ENCODE measurements around the gene PYROXD2. TPM values are rescaled to one million over a fixed set of nuclear protein-coding genes. Genes with fewer than 3 reads are reported as not detected.

PYROXD2 gene
- total RNA-seq, 2 experiments from 2014 or later, result 4.7 to 5.3 TPM

DNA sequence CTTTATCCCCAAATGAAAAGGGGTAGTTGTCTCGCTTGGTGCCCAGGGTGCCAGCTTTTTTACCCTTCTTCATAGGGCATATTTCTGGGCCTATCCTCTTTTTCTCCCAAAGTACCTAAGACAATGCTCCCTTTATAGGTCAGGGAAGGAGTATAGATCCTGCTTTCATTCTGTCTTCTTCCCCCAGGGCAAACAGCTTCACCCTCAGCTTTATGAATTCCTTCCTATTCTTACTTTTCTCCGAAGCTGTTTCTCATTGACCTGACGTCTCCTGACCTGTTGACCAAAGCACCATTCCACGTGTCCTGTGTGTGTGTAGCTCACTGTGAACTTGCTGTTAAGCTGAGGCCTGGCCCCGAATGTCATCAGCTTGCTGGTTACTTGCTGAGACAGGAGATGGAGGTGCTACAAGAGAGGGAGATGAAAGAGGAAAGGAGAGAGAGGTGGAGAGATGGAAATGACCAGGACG is 48.9 kb downstream of the PYROXD2 start:
- H3K9me3 Mint-ChIP-seq, result no peaks in the 10 kb centered on the region
- DNase-seq, result no peak
- peaks cover 4% of the 10 kb centered on the region for H3K4me1 Mint-ChIP-seq (ENCODE audit: low read depth)
- intact Hi-C loops (cut with micrococcal nuclease), result no loop called here
- H3K27me3 Mint-ChIP-seq, result no peaks in the 10 kb centered on the region
- H3K27ac Mint-ChIP-seq, result no peak overlapping the region
- H3K36me3 Mint-ChIP-seq, result no peaks in the 10 kb centered on the region
- H3K4me3 Mint-ChIP-seq, result no peak overlapping the region
- ChIA-PET CTCF (no interaction called here), POLR2A (no interaction called here)

DNA sequence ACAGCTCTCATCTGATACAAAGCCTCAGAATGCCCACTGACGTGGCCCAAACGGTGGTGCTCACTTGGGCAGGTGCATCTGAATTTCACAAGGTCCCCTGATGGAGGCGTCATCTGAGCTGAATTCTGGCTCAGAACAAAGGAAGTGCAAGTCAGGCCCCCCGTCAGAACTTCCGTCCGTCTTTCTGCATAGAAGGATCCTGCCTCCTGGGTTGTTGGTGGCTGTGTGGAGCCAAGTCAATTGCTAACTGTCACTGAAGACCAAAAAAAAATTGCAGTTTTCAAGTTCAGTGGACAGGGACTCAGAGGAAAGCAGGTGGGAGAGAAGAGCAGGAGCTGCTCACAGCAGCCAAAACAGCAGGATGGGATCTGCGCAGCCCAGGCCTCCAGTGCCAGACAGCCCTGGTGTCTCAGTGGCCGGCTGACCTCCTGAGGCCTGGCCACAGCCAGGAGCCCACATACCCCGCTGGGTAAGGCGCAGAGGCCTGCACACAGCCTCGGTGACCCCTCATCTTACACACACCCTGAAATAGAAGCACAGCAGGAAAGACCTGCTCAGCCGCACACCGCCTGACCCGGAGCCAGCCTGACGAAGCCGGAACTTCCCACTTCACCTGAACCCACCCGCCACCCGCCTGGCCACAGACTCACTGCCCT is 49.4 kb downstream of the PYROXD2 start:
- no peak for DNase-seq
- ChIA-PET CTCF (no interaction called here), POLR2A (interaction anchor here (0.6 kb wide), 1 partner anchor 16 kb away, joined by 3 read pairs; no protein-coding TSS in a partner anchor)
- H3K27me3 Mint-ChIP-seq, result no peaks in the 10 kb centered on the region
- H3K36me3 Mint-ChIP-seq, result no peaks in the 10 kb centered on the region
- no peak overlapping the region for H3K27ac Mint-ChIP-seq
- intact Hi-C loops (cut with micrococcal nuclease), result no loop called here
- peaks cover 4% of the 10 kb centered on the region for H3K4me1 Mint-ChIP-seq (ENCODE audit: low read depth)
- no peak overlapping the region for H3K4me3 Mint-ChIP-seq
- H3K9me3 Mint-ChIP-seq, result no peaks in the 10 kb centered on the region

DNA sequence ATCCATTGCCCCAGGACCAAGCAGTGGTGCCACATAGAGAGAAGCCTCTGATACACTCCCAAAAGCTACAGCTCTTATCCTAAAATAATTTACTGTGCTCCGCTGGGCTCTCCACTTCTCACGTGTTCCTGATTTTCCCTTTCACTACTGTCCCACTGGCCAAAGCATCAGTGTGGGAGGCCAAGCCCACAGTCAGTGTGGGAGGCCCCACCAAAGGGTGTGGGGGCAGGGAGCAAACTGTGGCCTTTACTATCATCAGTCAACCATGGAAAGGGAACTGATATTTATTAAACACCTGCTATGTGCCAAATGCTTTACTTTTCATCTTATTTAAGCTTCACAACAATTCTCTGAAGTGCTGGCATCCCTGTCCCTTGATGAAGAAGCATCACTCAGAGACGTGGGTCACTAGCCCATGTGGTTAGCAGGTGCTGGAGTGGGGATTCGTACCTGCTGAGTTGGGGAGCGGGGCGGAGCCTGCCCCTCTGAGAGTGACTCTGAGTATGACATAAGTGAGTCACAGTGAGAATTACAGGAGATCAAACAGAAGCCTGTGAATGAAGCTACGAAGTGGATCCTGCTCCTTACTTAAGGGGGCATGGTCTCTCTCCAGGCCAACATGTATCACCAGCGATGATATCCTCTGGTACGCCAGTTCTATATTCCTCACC is 50.4 kb downstream of the PYROXD2 start:
- Mint-ChIP-seq H3K4me3 (no peak overlapping the region), H3K36me3 (no peaks in the 10 kb centered on the region), H3K27me3 (peaks cover 2% of the 10 kb centered on the region), H3K27ac (no peak overlapping the region), H3K4me1 (ENCODE audit: low read depth) (peaks cover 4% of the 10 kb centered on the region), H3K9me3 (no peaks in the 10 kb centered on the region)
- CTCF ChIA-PET, result no interaction called here
- no peak for DNase-seq
- intact Hi-C loops (cut with micrococcal nuclease), result no loop called here
- POLR2A ChIA-PET, result interaction anchor here (0.6 kb wide), 1 partner anchor 17 kb away, joined by 3 read pairs; no protein-coding TSS in a partner anchor

DNA sequence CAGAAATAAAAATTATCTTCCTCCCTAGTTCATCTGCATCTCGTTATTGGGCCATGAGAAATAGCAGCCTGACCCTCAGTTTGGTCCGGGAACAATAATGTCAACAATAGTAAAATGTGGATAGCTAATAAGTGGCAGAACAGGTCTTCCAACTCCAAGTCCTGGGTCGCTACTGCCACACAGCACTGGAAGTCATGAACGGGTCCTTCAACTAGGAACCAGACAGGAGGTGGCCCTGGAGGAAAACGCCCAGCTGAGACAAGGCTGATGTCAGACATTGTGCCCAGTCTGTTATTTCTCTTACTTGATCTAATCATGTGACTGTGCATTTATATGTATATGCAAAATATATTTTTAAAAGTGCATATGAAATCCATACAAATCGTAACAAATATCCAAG is 51.8 kb downstream of the PYROXD2 start:
- intact Hi-C loops (cut with micrococcal nuclease), result no loop called here
- ChIA-PET POLR2A (no interaction called here), CTCF (no interaction called here)
- Mint-ChIP-seq H3K36me3 (no peaks in the 10 kb centered on the region), H3K27me3 (peaks cover 3% of the 10 kb centered on the region), H3K4me3 (no peak overlapping the region), H3K4me1 (ENCODE audit: low read depth) (peaks cover 4% of the 10 kb centered on the region), H3K27ac (no peak overlapping the region), H3K9me3 (no peaks in the 10 kb centered on the region)
- DNase-seq, result no peak

DNA sequence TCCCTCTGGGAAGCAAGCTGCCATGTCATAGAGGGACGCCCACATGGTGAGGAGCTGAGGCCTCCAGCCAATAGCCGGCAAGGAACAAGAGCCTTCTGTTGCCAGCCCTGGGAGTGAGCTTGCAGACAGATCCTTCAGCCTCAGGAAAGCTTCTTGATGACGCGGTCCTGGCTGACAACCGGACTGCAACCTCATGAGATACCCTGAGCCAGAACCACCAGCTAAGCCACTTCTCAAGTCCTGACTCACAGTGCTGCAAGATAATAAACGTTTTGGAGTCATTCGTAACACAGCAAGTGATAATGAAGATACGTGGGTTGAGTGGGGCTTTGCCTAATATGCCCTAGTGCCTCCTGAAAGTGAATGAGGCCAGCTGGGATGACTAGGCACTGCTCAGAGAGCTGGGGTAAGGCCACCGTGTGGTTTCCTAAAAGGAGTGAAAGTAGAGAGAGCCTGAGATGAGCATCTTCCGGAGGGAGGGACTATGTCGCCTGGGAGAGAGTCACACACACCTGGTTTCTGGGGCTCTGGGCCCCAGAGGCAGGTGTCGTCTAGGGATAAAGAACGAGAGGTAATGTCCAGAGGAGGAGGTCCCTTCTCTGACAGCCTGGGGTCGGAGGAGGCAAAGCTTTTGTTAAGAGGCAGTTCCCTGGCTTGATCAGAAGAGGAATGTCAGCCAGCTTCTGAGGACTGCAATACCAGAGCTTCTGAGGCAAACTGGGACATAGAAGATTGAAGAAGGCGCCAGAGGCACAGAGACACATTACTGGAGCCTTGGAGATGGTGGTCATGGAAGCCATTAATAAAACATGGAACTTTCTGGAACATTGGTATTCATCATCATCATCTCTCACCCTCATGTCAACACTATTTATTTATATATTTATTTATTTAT is 53.6 kb downstream of the PYROXD2 start:
- intact Hi-C loops (cut with micrococcal nuclease), result loop anchor here (1.0 kb wide), 1 partner anchor 43 kb away; no protein-coding TSS in a partner anchor
- Mint-ChIP-seq H3K4me1 (ENCODE audit: low read depth) (peaks cover 4% of the 10 kb centered on the region), H3K27me3 (peaks cover 12% of the 10 kb centered on the region), H3K27ac (no peak overlapping the region), H3K36me3 (no peaks in the 10 kb centered on the region), H3K9me3 (no peaks in the 10 kb centered on the region), H3K4me3 (no peak overlapping the region)
- CTCF ChIA-PET, result no interaction called here
- POLR2A ChIA-PET, result no interaction called here
- peak; percentile 72 for DNase-seq

DNA sequence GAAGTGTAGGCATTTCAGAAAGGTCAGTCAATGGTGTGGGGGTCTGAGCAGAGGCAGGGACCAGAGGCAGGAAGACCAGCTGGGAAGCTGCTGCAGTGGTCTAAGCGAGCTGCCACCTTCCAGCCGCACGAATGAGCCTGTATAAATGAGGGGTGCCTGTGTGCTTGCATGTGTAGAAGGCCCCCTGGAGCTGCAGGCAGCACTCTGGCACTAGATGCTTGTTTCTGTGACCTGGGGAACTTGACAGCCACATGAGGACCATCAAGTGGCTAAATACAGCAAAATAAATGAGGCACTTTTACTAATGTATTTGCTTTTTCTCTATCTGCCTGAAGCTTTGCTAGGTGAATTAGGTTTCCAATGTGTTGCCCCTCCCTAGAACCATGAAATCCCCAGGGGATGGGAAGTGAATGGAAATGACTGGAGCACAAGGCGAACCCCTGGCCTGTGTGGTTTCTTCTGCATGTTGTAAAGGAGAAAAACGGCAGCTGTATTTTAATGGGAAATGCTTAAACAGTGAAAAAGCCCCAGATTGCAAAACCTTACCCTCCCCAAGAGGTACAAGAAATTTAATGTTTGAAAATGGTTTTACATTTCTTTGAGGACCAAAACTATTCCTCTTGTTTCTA is 57.7 kb downstream of the PYROXD2 start:
- Mint-ChIP-seq H3K27ac (no peak overlapping the region), H3K36me3 (no peaks in the 10 kb centered on the region), H3K27me3 (peaks cover 32% of the 10 kb centered on the region), H3K9me3 (no peaks in the 10 kb centered on the region), H3K4me3 (no peak overlapping the region), H3K4me1 (ENCODE audit: low read depth) (peaks cover 4% of the 10 kb centered on the region)
- intact Hi-C loops (cut with micrococcal nuclease), result no loop called here
- ChIA-PET CTCF (no interaction called here), POLR2A (no interaction called here)
- no peak for DNase-seq

DNA sequence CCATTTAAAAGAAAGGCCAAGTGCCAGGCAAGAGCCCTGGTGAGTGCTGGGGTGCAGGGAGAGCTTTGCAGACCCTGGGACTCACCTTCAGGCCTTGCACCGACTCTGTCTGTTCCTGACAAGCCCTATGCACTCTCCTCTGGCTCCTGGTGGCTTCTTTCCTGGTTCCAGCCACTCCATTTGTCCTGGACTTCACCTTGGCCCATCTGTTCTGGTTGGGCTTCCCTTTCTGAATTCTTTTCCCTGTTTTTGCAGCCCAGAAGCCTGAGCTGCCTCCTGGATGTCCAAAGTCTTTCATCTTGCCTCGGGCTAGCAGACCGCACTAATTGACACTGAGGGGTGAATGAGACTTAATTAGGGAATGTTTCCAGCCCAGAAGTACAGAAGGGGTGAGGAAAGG is 60.5 kb downstream of the PYROXD2 start:
- no peak for DNase-seq
- CTCF ChIA-PET, result interaction anchor here (0.6 kb wide), 1 partner anchor 122 kb away, joined by 3 read pairs; no protein-coding TSS in a partner anchor
- H3K4me1 Mint-ChIP-seq (ENCODE audit: low read depth), result peaks cover 2% of the 10 kb centered on the region
- intact Hi-C loops (cut with micrococcal nuclease), result no loop called here
- H3K36me3 Mint-ChIP-seq, result no peaks in the 10 kb centered on the region
- POLR2A ChIA-PET, result no interaction called here
- no peaks in the 10 kb centered on the region for H3K9me3 Mint-ChIP-seq
- no peak overlapping the region for H3K27ac Mint-ChIP-seq
- H3K27me3 Mint-ChIP-seq, result peaks cover 45% of the 10 kb centered on the region
- H3K4me3 Mint-ChIP-seq, result no peak overlapping the region

DNA sequence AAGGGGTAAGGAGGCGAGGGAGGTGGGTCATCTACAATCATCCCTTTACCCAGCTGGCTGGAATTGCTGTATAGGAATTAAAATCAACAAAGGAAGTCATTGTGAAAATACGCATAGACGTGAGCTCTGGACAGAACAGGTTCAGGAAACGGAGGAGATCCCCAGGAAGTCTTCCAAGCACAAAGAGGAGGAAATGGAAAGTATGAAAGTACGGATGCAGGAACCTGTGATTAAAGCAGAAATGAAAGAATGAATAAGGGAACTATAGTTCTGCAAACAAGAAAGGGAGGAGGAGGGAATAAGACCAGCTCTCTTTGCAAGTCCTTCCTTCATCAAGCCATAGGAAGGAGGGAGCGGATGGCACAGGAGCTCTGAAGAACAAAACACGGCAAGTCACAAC is 61.8 kb downstream of the PYROXD2 start:
- no peak for DNase-seq
- CTCF ChIA-PET, result no interaction called here
- Mint-ChIP-seq H3K36me3 (no peaks in the 10 kb centered on the region), H3K27ac (no peak overlapping the region), H3K4me3 (no peak overlapping the region), H3K27me3 (peaks cover 53% of the 10 kb centered on the region), H3K4me1 (ENCODE audit: low read depth) (peaks cover 2% of the 10 kb centered on the region), H3K9me3 (peaks cover under 1% of the 10 kb centered on the region)
- POLR2A ChIA-PET, result no interaction called here
- intact Hi-C loops (cut with micrococcal nuclease), result no loop called here

DNA sequence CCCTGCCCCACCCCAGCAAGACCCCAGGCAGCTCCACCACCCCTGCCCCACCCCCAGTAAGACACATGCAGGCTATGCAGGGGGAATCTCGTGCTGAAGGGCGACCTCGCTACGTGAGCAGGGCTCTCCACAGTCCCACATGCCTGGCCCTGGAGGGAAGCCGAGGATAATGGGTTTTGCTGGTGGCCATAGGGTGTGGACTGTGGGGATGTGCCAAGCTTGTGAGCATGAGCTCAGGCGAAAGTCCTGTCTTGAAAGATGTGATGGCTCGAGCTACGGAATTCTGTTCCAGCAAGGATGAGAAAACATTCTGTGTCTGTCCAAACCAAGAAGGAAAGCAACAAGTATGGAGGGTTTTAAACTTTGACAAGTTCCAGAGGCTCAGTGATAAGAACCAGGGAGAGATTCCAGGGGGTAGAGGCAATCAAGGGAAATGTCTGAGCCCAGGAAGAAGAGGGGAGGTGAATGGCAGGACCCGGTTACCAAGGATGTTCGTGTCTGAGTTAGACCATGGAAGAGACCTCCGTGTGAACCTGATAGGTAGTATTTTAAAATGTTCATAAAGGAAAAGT is 63.1 kb downstream of the PYROXD2 start:
- ChIA-PET POLR2A (no interaction called here), CTCF (no interaction called here)
- H3K9me3 Mint-ChIP-seq, result peaks cover 9% of the 10 kb centered on the region
- peaks cover 47% of the 10 kb centered on the region for H3K27me3 Mint-ChIP-seq
- intact Hi-C loops (cut with micrococcal nuclease), result no loop called here
- H3K36me3 Mint-ChIP-seq, result no peaks in the 10 kb centered on the region
- H3K4me3 Mint-ChIP-seq, result no peak overlapping the region
- no peak for DNase-seq
- H3K27ac Mint-ChIP-seq, result no peak overlapping the region
- peaks cover 2% of the 10 kb centered on the region for H3K4me1 Mint-ChIP-seq (ENCODE audit: low read depth)

DNA sequence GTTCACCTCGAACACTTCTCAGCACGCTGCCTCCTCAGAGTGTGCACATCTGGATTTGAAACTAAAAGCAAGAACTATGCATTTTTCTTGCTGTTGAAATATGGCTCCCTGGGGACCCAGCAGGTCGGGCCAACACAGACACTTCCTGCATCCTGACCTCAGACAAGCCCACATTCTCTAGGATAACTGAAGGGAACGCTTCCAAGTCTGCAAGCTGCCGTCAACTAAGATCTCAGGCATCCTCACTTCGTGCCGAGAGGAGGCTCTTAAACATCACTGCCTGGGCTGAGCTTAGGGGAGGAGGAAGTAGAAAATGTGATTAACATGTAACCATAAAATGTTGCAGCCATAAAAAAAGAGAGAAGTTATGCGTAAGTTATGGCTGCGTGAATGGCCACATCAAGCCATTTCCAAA is 65.5 kb downstream of the PYROXD2 start:
- H3K27ac Mint-ChIP-seq, result no peak overlapping the region
- ChIA-PET CTCF (no interaction called here), POLR2A (no interaction called here)
- H3K4me3 Mint-ChIP-seq, result no peak overlapping the region
- H3K36me3 Mint-ChIP-seq, result no peaks in the 10 kb centered on the region
- DNase-seq, result no peak
- intact Hi-C loops (cut with micrococcal nuclease), result no loop called here
- H3K27me3 Mint-ChIP-seq, result peaks cover 45% of the 10 kb centered on the region
- H3K4me1 Mint-ChIP-seq (ENCODE audit: low read depth), result peaks cover 2% of the 10 kb centered on the region
- H3K9me3 Mint-ChIP-seq, result peaks cover 16% of the 10 kb centered on the region

DNA sequence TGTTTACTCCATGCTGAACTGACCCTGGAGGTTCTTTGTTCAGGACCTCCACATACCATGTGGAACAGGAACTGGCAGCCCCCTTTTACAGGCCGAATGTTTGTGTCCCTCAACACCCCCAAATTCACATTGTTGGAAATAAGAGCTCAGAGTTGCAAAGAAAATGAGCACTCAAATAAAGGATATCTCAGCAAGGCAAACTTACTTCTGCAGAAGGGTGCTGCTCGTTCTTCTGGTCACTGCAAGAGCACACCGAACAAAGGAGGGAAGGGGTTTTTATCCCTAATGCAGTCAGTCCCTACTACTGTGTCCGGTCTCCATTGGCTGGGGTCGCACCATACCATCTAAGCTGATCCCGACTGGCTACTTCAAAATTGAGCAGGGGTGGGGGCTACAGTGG is 68.1 kb downstream of the PYROXD2 start:
- no peak for DNase-seq
- Mint-ChIP-seq H3K27me3 (peaks cover 28% of the 10 kb centered on the region), H3K4me3 (no peak overlapping the region), H3K36me3 (no peaks in the 10 kb centered on the region), H3K4me1 (ENCODE audit: low read depth) (peaks cover 2% of the 10 kb centered on the region), H3K27ac (no peak overlapping the region), H3K9me3 (peaks cover 16% of the 10 kb centered on the region)
- intact Hi-C loops (cut with micrococcal nuclease), result no loop called here
- ChIA-PET POLR2A (no interaction called here), CTCF (no interaction called here)

DNA sequence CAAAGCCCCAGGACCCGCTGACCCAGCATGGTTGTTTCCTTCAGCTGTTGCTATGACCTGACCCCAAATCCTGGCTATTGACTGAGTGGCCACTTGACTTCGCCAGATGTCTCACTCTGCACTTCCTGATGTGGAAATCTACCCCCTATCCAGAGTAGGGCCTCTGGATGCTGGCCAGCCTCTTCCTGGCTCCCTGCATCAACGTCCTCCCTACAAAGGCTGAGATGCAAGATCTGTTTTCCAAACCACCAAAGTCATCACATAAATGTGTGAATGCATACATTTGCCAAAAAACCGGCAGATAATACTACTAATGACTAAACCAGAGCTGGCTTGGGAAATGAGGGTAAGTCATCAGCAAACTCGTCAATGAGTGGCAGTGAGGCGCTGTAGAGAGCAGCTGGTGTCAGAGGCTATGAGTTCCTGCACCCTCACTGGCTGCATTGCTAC is 70.4 kb downstream of the PYROXD2 start:
- intact Hi-C loops (cut with micrococcal nuclease), result no loop called here
- no peaks in the 10 kb centered on the region for H3K36me3 Mint-ChIP-seq
- CTCF ChIA-PET, result no interaction called here
- POLR2A ChIA-PET, result no interaction called here
- DNase-seq, result no peak
- H3K4me1 Mint-ChIP-seq (ENCODE audit: low read depth), result peaks cover 13% of the 10 kb centered on the region
- peaks cover 16% of the 10 kb centered on the region for H3K9me3 Mint-ChIP-seq
- no peak overlapping the region for H3K4me3 Mint-ChIP-seq
- H3K27me3 Mint-ChIP-seq, result peaks cover 20% of the 10 kb centered on the region
- H3K27ac Mint-ChIP-seq, result no peak overlapping the region
